GM13977 (cell line): ENCODE measurements around the gene PPP6R2.

Experiments used
- DNase-seq: peaks from one replicate; pipeline ENCODE4 v3.0.0; 2012; ENCODE audit warnings: low spot score
- CTCF ChIP-seq: IDR thresholded peaks from 2 replicates; pipeline ENCODE4 v1.5.1; 2012; ENCODE audit warnings: mild to moderate bottlenecking, control low read depth; ENCODE audit not compliant: insufficient read depth; ENCODE audit errors: extremely low read depth, missing control alignments
- in situ Hi-C: fragments of 300-500 bp; cut with MboI; formaldehyde crosslinking; loops from one replicate; pipeline ENCODE4 v1.12.0; 2022; ENCODE audit warnings: low sequenced_read_pairs, low pct_unique_long_range_greater_than_20kb, mixed read lengths, inconsistent platforms; ENCODE audit not compliant: unreplicated experiment

PPP6R2 gene

GRCh38 chr22:50488006-50488677 lies 145.0 kb downstream of the PPP6R2 start:
- in situ Hi-C loops, result no loop called here
- TF ChIP-seq CTCF, result no peak
- DNase-seq, result no peak

GRCh38 chr22:50488886-50489285 lies 145.8 kb downstream of the PPP6R2 start:
- no peak for DNase-seq
- in situ Hi-C loops, result no loop called here
- no peak for TF ChIP-seq CTCF

GRCh38 chr22:50489363-50490243 lies 146.5 kb downstream of the PPP6R2 start:
- no peak for DNase-seq
- no peak for TF ChIP-seq CTCF
- in situ Hi-C loops, result loop anchor here (10.0 kb wide), 1 partner anchor 235 kb away; the partner anchor contains the start of gene HDAC10

- no peak for TF ChIP-seq CTCF
- DNase-seq, result no peak
- in situ Hi-C loops, result loop anchor here (10.0 kb wide), 1 partner anchor 236 kb away; the partner anchor contains the start of gene HDAC10
These were observed 147.6 kb downstream of the PPP6R2 start for GRCh38 chr22:50490531-50491308.
